Neuronal stem cell (in vitro differentiated cells): ENCODE results near the gene THSD4.

Experiments
- DNase-seq: peaks from one replicate; pipeline ENCODE4 v3.0.0-alpha.2; 2013; ENCODE audit warnings: low spot score
- H2AFZ ChIP-seq: one replicate; pipeline ENCODE4 v1.6.1; 2013; ENCODE audit warnings: mild to moderate bottlenecking, low read length, inconsistent platforms
- H2AK5ac ChIP-seq: 2 replicates; pipeline ENCODE4 v1.6.1; 2013; ENCODE audit warnings: low read depth, mild to moderate bottlenecking, inconsistent platforms, low read length, moderate library complexity, mixed read lengths
- H2BK120ac ChIP-seq: 2 replicates; pipeline ENCODE4 v1.6.1; 2013; ENCODE audit warnings: low read depth, mild to moderate bottlenecking, inconsistent platforms, low read length, moderate library complexity, mixed read lengths
- H2BK12ac ChIP-seq: one replicate; pipeline ENCODE4 v1.6.1; 2013; ENCODE audit warnings: low read length, inconsistent platforms
- H2BK15ac ChIP-seq: 2 replicates; pipeline ENCODE4 v1.6.1; 2013; ENCODE audit warnings: mild to moderate bottlenecking, low read length, inconsistent platforms, mixed read lengths
- H2BK5ac ChIP-seq: one replicate; pipeline ENCODE4 v1.6.1; 2013; ENCODE audit warnings: inconsistent platforms, mild to moderate bottlenecking, low read length, moderate library complexity
- H3K14ac ChIP-seq: one replicate; pipeline ENCODE4 v1.6.1; 2013; ENCODE audit warnings: low read length, inconsistent platforms
- H3K18ac ChIP-seq: 2 replicates; pipeline ENCODE4 v1.6.1; 2013; ENCODE audit warnings: low read length, inconsistent platforms
- H3K23ac ChIP-seq: 2 replicates; pipeline ENCODE4 v1.6.1; 2013; ENCODE audit warnings: low read depth, mild to moderate bottlenecking, mixed read lengths, low read length, inconsistent platforms; ENCODE audit not compliant: poor library complexity
- H3K27ac ChIP-seq: replicated peaks from 3 replicates; pipeline ENCODE4 v1.5.1; 2013; ENCODE audit warnings: low read length, inconsistent platforms
- H3K27me3 ChIP-seq, 3 experiments: 2 replicates each; pipeline ENCODE4 v1.6.1; 2013; ENCODE audit warnings: low read length in 3 of 3, mild to moderate bottlenecking in 2 of 3, inconsistent platforms in 1 of 3, low read depth in 1 of 3, mixed read lengths in 1 of 3, moderate library complexity in 1 of 3; ENCODE audit not compliant: control insufficient read depth in 3 of 3, insufficient read depth in 3 of 3
- H3K36me3 ChIP-seq, 2 donors: replicated peaks in 1 of 2; 2 replicates each; pipeline ENCODE4 v1.6.1; 2013; ENCODE audit warnings: low read length in 2 of 2; ENCODE audit not compliant: control insufficient read depth in 2 of 2, insufficient read depth in 2 of 2
- H3K4ac ChIP-seq: 2 replicates; pipeline ENCODE4 v1.6.1; 2013; ENCODE audit warnings: inconsistent platforms, mild to moderate bottlenecking, low read length, moderate library complexity
- H3K4me1 ChIP-seq, 2 donors: 1 replicate in 1 of 2; 2 replicates in 1 of 2; pipeline ENCODE4 v1.6.1; 2013; ENCODE audit warnings: low read length in 2 of 2, low read depth in 1 of 2; ENCODE audit not compliant: control insufficient read depth in 2 of 2, insufficient read depth in 1 of 2
- H3K4me2 ChIP-seq: one replicate; pipeline ENCODE4 v1.6.1; 2013; ENCODE audit warnings: mild to moderate bottlenecking, low read length, inconsistent platforms; ENCODE audit not compliant: insufficient read depth, poor library complexity, severe bottlenecking
- H3K4me3 ChIP-seq, 2 donors: 2 replicates each; pipeline ENCODE4 v1.5.1; 2013; ENCODE audit warnings: low read length in 2 of 2, mild to moderate bottlenecking in 2 of 2, inconsistent platforms in 1 of 2, moderate library complexity in 1 of 2
- H3K79me1 ChIP-seq: one replicate; pipeline ENCODE4 v1.6.1; 2013; ENCODE audit warnings: low read depth, mild to moderate bottlenecking, inconsistent platforms, low read length, moderate library complexity
- H3K9ac ChIP-seq: one replicate; pipeline ENCODE4 v1.6.1; 2013; ENCODE audit warnings: mild to moderate bottlenecking, low read depth, low read length, inconsistent platforms; ENCODE audit not compliant: poor library complexity
- H3K9me3 ChIP-seq, 2 donors: replicated peaks in 1 of 2; 2 replicates each; pipeline versions ENCODE3 to v1.6.1; 2013; ENCODE audit warnings: low read length in 2 of 2, mild to moderate bottlenecking in 2 of 2, inconsistent platforms in 1 of 2, low read depth in 1 of 2, mixed read lengths in 1 of 2, moderate library complexity in 1 of 2; ENCODE audit not compliant: control insufficient read depth in 2 of 2, insufficient read depth in 1 of 2
- H4K8ac ChIP-seq: one replicate; pipeline ENCODE4 v1.6.1; 2013; ENCODE audit warnings: low read depth, mild to moderate bottlenecking, inconsistent platforms, low read length, moderate library complexity
- H4K91ac ChIP-seq: one replicate; pipeline ENCODE4 v1.6.1; 2013; ENCODE audit warnings: low read length, low read depth, mild to moderate bottlenecking, inconsistent platforms; ENCODE audit not compliant: poor library complexity
- WGBS, 2 donors: extraction: QIAGEN DNeasy Blood & Tissue Kit; methylation state at CpG; one replicate each; pipeline ENCODE4 v1.1.7; 2013; ENCODE audit warnings: missing lambda C conversion rate in 2 of 2, mixed read lengths in 1 of 2; ENCODE audit not compliant: insufficient read length in 2 of 2, insufficient replicate concordance in 1 of 2; ENCODE audit errors: extremely low coverage in 2 of 2; 5-methylcytosine and 5-hydroxymethylcytosine counted together

The THSD4 gene

GRCh38 chr15:71822890-71823630 is 707.8 kb downstream of the THSD4 start:
- no peak overlapping the region for H2AFZ ChIP-seq
- WGBS, 2 donors: no CpG with 5 or more reads among the region's 3 CpGs
- no peak overlapping the region for H3K27ac ChIP-seq
- peaks cover 13 to 44% of the 10 kb centered on the region in 2 donors for H3K9me3 ChIP-seq
- no peak overlapping the region for H4K91ac ChIP-seq
- H3K36me3 ChIP-seq: peaks cover 4 to 32% of the 10 kb centered on the region in 2 donors
- H3K23ac ChIP-seq: no peak overlapping the region
- no peaks in the 10 kb centered on the region for H3K79me1 ChIP-seq
- H3K4ac ChIP-seq: no peak overlapping the region
- H3K9ac ChIP-seq: no peak overlapping the region
- H3K18ac ChIP-seq: no peak overlapping the region
- no peak overlapping the region for H2BK12ac ChIP-seq
- no peak overlapping the region for H2BK15ac ChIP-seq
- H3K14ac ChIP-seq: no peak overlapping the region
- H3K4me3 ChIP-seq: no peak overlapping the region
- H4K8ac ChIP-seq: no peak overlapping the region
- H2BK5ac ChIP-seq: no peak overlapping the region
- H3K4me2 ChIP-seq: no peak overlapping the region
- H3K27me3 ChIP-seq: no peaks in the 10 kb centered on the region
- no peak for DNase-seq
- no peak overlapping the region for H2AK5ac ChIP-seq
- H3K4me1 ChIP-seq: peaks cover 0 to 3% of the 10 kb centered on the region in 2 donors
- H2BK120ac ChIP-seq: no peak overlapping the region

- no peak overlapping the region for H4K91ac ChIP-seq
- DNase-seq: no peak
- peaks cover 11 to 40% of the 10 kb centered on the region in 2 donors for H3K9me3 ChIP-seq
- H3K14ac ChIP-seq: no peak overlapping the region
- H2AK5ac ChIP-seq: no peak overlapping the region
- H2BK12ac ChIP-seq: no peak overlapping the region
- no peaks in the 10 kb centered on the region for H3K27me3 ChIP-seq
- WGBS, 2 donors: no CpG with 5 or more reads among the region's 3 CpGs
- H3K4me1 ChIP-seq: peaks cover 0 to 3% of the 10 kb centered on the region in 2 donors
- H3K18ac ChIP-seq: no peak overlapping the region
- H2AFZ ChIP-seq: no peak overlapping the region
- no peak overlapping the region for H4K8ac ChIP-seq
- no peak overlapping the region for H3K4ac ChIP-seq
- H2BK120ac ChIP-seq: no peak overlapping the region
- no peak overlapping the region for H3K23ac ChIP-seq
- H3K27ac ChIP-seq: no peak overlapping the region
- H3K36me3 ChIP-seq: peaks cover 4 to 35% of the 10 kb centered on the region in 2 donors
- H3K4me3 ChIP-seq: no peak overlapping the region
- no peaks in the 10 kb centered on the region for H3K79me1 ChIP-seq
- H2BK15ac ChIP-seq: no peak overlapping the region
- H3K9ac ChIP-seq: no peak overlapping the region
- H3K4me2 ChIP-seq: no peak overlapping the region
- H2BK5ac ChIP-seq: no peak overlapping the region
Observed at GRCh38 chr15:71823801-71824200, 708.5 kb downstream of the THSD4 start.

GRCh38 chr15:71825021-71825730 is 709.9 kb downstream of the THSD4 start:
- no CpG with 5 or more reads among the region's 4 CpGs for WGBS, 2 donors
- H3K23ac ChIP-seq: no peak overlapping the region
- H3K36me3 ChIP-seq: peaks cover 4 to 44% of the 10 kb centered on the region in 2 donors
- no peak overlapping the region for H3K4me3 ChIP-seq
- H4K8ac ChIP-seq: no peak overlapping the region
- no peak for DNase-seq
- no peak overlapping the region for H3K4ac ChIP-seq
- no peak overlapping the region for H3K4me2 ChIP-seq
- peaks cover 0 to 3% of the 10 kb centered on the region in 2 donors for H3K4me1 ChIP-seq
- no peak overlapping the region for H2AFZ ChIP-seq
- no peak overlapping the region for H3K14ac ChIP-seq
- H2BK15ac ChIP-seq: no peak overlapping the region
- no peak overlapping the region for H2BK12ac ChIP-seq
- H3K27me3 ChIP-seq: no peaks in the 10 kb centered on the region
- no peak overlapping the region for H2AK5ac ChIP-seq
- peaks cover 8 to 32% of the 10 kb centered on the region in 2 donors for H3K9me3 ChIP-seq
- H3K79me1 ChIP-seq: no peaks in the 10 kb centered on the region
- H3K9ac ChIP-seq: no peak overlapping the region
- H3K27ac ChIP-seq: no peak overlapping the region
- H4K91ac ChIP-seq: no peak overlapping the region
- H3K18ac ChIP-seq: no peak overlapping the region
- H2BK120ac ChIP-seq: no peak overlapping the region
- H2BK5ac ChIP-seq: no peak overlapping the region

- Histone ChIP-seq H3K79me1 (no peaks in the 10 kb centered on the region), H4K8ac (no peak overlapping the region), H4K91ac (no peak overlapping the region), H3K27me3 (no peaks in the 10 kb centered on the region), H2BK5ac (no peak overlapping the region), H3K36me3 (peaks cover 4 to 44% of the 10 kb centered on the region in 2 donors), H2BK15ac (no peak overlapping the region), H3K14ac (no peak overlapping the region), H3K9ac (no peak overlapping the region), H3K4me1 (peaks cover 0 to 3% of the 10 kb centered on the region in 2 donors), H3K9me3 (peaks cover 4 to 32% of the 10 kb centered on the region in 2 donors), H3K4me3 (no peak overlapping the region), H3K4me2 (no peak overlapping the region), H3K4ac (no peak overlapping the region), H2AK5ac (no peak overlapping the region), H2BK120ac (no peak overlapping the region), H3K18ac (no peak overlapping the region), H3K23ac (no peak overlapping the region), H2AFZ (no peak overlapping the region), H3K27ac (no peak overlapping the region), H2BK12ac (no peak overlapping the region)
- WGBS, 2 donors: no CpG with 5 or more reads among the region's 5 CpGs
- DNase-seq: no peak
Observed at GRCh38 chr15:71826196-71826595, 710.9 kb downstream of the THSD4 start.
